ENCODE results near the gene MON2. TPM values are rescaled to one million over a fixed set of nuclear protein-coding genes. Genes with fewer than 3 reads are reported as not detected.

Gene MON2
- total RNA-seq, 5 donors from 2014 or later (not counting 1 experiment from before 2014, with no cell fraction given) = 61.2 to 73.2 (median 66.5) TPM

GRCh38 chr12:62637679-62638078 is 171.1 kb downstream of the MON2 start:
- H3K27me3 ChIP-seq (replicated peaks in 1 of 2; ENCODE audit: control insufficient read depth in 2 of 2, extremely low read depth in 1 of 2, insufficient read depth in 2 of 2, low read length in 1 of 2) = peaks cover 0 to 23% of the 10 kb centered on the region in 2 experiments
- 100% methylated on average over 1 of the region's 5 CpGs for WGBS (ENCODE audit: insufficient coverage)
- no peak for ATAC-seq (replicated peaks in 1 of 4)
- no peak overlapping the region for H3K4me3 Mint-ChIP-seq
- no peaks in the 10 kb centered on the region for H3K9me3 Mint-ChIP-seq
- ChIA-PET CTCF (interaction anchor here in 1 of 2 donors (0.6 to 0.7 kb wide), 2 partner anchors 35 to 201 kb away, joined by 3 read pairs; no protein-coding TSS in a partner anchor), POLR2A (interaction anchor here in 1 of 2 donors (0.6 kb wide), 1 partner anchor 75 kb away, joined by 5 read pairs; no protein-coding TSS in a partner anchor)
- no peak overlapping the region for H3K4me3 ChIP-seq (ENCODE audit: control insufficient read depth in 1 of 2, extremely low read depth in 1 of 2, low read length in 1 of 2)
- H3K27ac ChIP-seq (ENCODE audit: low read length) = no peak overlapping the region
- H3K9me3 ChIP-seq = no peaks in the 10 kb centered on the region
- H3K36me3 Mint-ChIP-seq = no peaks in the 10 kb centered on the region
- DNase-seq = no peak
- H3K27ac Mint-ChIP-seq = no peak overlapping the region
- H3K4me1 ChIP-seq (ENCODE audit: control insufficient read depth in 1 of 2, extremely low read depth in 1 of 2, insufficient read depth in 2 of 2, low read length in 2 of 2) = peaks cover 0 to 13% of the 10 kb centered on the region in 2 experiments
- no peaks in the 10 kb centered on the region for H3K36me3 ChIP-seq (ENCODE audit: control insufficient read depth in 2 of 2, extremely low read depth in 1 of 2, insufficient read depth in 1 of 2, low read length in 1 of 2)
- H3K27me3 Mint-ChIP-seq = peaks cover 19 to 35% of the 10 kb centered on the region in 2 donors
- peaks cover 12 to 18% (median 17%) of the 10 kb centered on the region in 3 donors for H3K4me1 Mint-ChIP-seq

- Mint-ChIP-seq H3K4me3 (peak overlapping the region; percentile 3 to 32 (median 26)), H3K9me3 (no peaks in the 10 kb centered on the region), H3K36me3 (no peaks in the 10 kb centered on the region), H3K27ac (peak overlapping the region; percentile 55 to 88), H3K27me3 (peaks cover 0 to 8% of the 10 kb centered on the region in 2 donors), H3K4me1 (peaks cover 12 to 13% (median 12%) of the 10 kb centered on the region in 3 donors)
- H3K4me3 ChIP-seq (ENCODE audit: control insufficient read depth in 1 of 2, extremely low read depth in 1 of 2, low read length in 1 of 2) = no peak overlapping the region
- H3K27me3 ChIP-seq (replicated peaks in 1 of 2; ENCODE audit: control insufficient read depth in 2 of 2, extremely low read depth in 1 of 2, insufficient read depth in 2 of 2, low read length in 1 of 2) = peaks cover 0 to 11% of the 10 kb centered on the region in 2 experiments
- peaks cover 0 to 12% of the 10 kb centered on the region in 2 experiments for H3K4me1 ChIP-seq (ENCODE audit: control insufficient read depth in 1 of 2, extremely low read depth in 1 of 2, insufficient read depth in 2 of 2, low read length in 2 of 2)
- ChIA-PET CTCF (interaction anchor here (0.5 to 1.2 kb wide), 4 partner anchors 33 to 1505 kb away, joined by 3 read pairs; no protein-coding TSS in a partner anchor), POLR2A (interaction anchor here in 1 of 2 donors (0.7 to 1.4 kb wide), 2 partner anchors 33 to 38 kb away, joined by 4 to 6 read pairs; no protein-coding TSS in a partner anchor)
- WGBS (ENCODE audit: insufficient coverage) = 17% methylated on average over 1 of the region's 4 CpGs
- ATAC-seq (replicated peaks in 1 of 4) (peak; percentile 83 to 95 (median 87)), DNase-seq (peak in 3 of 35 experiments; percentile 5 to 47 (median 6))
- H3K27ac ChIP-seq (ENCODE audit: low read length) = no peak overlapping the region
- no peaks in the 10 kb centered on the region for H3K36me3 ChIP-seq (ENCODE audit: control insufficient read depth in 2 of 2, extremely low read depth in 1 of 2, insufficient read depth in 1 of 2, low read length in 1 of 2)
- H3K9me3 ChIP-seq = no peaks in the 10 kb centered on the region
Measured at GRCh38 chr12:62640910-62641448, 174.4 kb downstream of the MON2 start.

GRCh38 chr12:62642486-62642885 is 175.9 kb downstream of the MON2 start:
- Mint-ChIP-seq H3K4me3 (no peak overlapping the region), H3K27me3 (no peaks in the 10 kb centered on the region), H3K27ac (no peak overlapping the region), H3K36me3 (no peaks in the 10 kb centered on the region), H3K4me1 (peaks cover 12 to 13% (median 12%) of the 10 kb centered on the region in 3 donors), H3K9me3 (no peaks in the 10 kb centered on the region)
- no peaks in the 10 kb centered on the region for H3K36me3 ChIP-seq (ENCODE audit: control insufficient read depth in 2 of 2, extremely low read depth in 1 of 2, insufficient read depth in 1 of 2, low read length in 1 of 2)
- no peaks in the 10 kb centered on the region for H3K9me3 ChIP-seq
- peaks cover 0 to 12% of the 10 kb centered on the region in 2 experiments for H3K4me1 ChIP-seq (ENCODE audit: control insufficient read depth in 1 of 2, extremely low read depth in 1 of 2, insufficient read depth in 2 of 2, low read length in 2 of 2)
- H3K4me3 ChIP-seq (ENCODE audit: control insufficient read depth in 1 of 2, extremely low read depth in 1 of 2, low read length in 1 of 2) = no peak overlapping the region
- ChIA-PET POLR2A (interaction anchor here in 1 of 2 donors (1.0 kb wide), 1 partner anchor 38 kb away, joined by 3 read pairs; no protein-coding TSS in a partner anchor), CTCF (interaction anchor here in 1 of 2 donors (0.7 kb wide), 1 partner anchor 160 kb away, joined by 4 read pairs; no protein-coding TSS in a partner anchor)
- no peak for ATAC-seq (replicated peaks in 1 of 4)
- no peak overlapping the region for H3K27ac ChIP-seq (ENCODE audit: low read length)
- H3K27me3 ChIP-seq (replicated peaks in 1 of 2; ENCODE audit: control insufficient read depth in 2 of 2, extremely low read depth in 1 of 2, insufficient read depth in 2 of 2, low read length in 1 of 2) = no peaks in the 10 kb centered on the region
- WGBS (ENCODE audit: insufficient coverage) = 40% methylated on average over 1 of the region's 2 CpGs
- no peak for DNase-seq

GRCh38 chr12:62643486-62643885 is 176.9 kb downstream of the MON2 start:
- no peaks in the 10 kb centered on the region for H3K36me3 Mint-ChIP-seq
- no peaks in the 10 kb centered on the region for H3K36me3 ChIP-seq (ENCODE audit: control insufficient read depth in 2 of 2, extremely low read depth in 1 of 2, insufficient read depth in 1 of 2, low read length in 1 of 2)
- peaks cover 12 to 13% (median 12%) of the 10 kb centered on the region in 3 donors for H3K4me1 Mint-ChIP-seq
- H3K4me3 ChIP-seq (ENCODE audit: control insufficient read depth in 1 of 2, extremely low read depth in 1 of 2, low read length in 1 of 2) = no peak overlapping the region
- no peak overlapping the region for H3K27ac Mint-ChIP-seq
- WGBS (ENCODE audit: insufficient coverage) = no CpG with 5 or more reads among the region's 2 CpGs
- ATAC-seq (replicated peaks in 1 of 4) (no peak), DNase-seq (no peak)
- H3K9me3 Mint-ChIP-seq = no peaks in the 10 kb centered on the region
- CTCF ChIA-PET = interaction anchor here in 1 of 2 donors (0.7 kb wide), 1 partner anchor 9 kb away, joined by 5 read pairs; no protein-coding TSS in a partner anchor
- no peaks in the 10 kb centered on the region for H3K9me3 ChIP-seq
- POLR2A ChIA-PET = interaction anchor here in 1 of 2 donors (1.0 kb wide), 1 partner anchor 39 kb away, joined by 3 read pairs; no protein-coding TSS in a partner anchor
- no peak overlapping the region for H3K27ac ChIP-seq (ENCODE audit: low read length)
- H3K27me3 ChIP-seq (replicated peaks in 1 of 2; ENCODE audit: control insufficient read depth in 2 of 2, extremely low read depth in 1 of 2, insufficient read depth in 2 of 2, low read length in 1 of 2) = no peaks in the 10 kb centered on the region
- H3K4me1 ChIP-seq (ENCODE audit: control insufficient read depth in 1 of 2, extremely low read depth in 1 of 2, insufficient read depth in 2 of 2, low read length in 2 of 2) = peaks cover 0 to 12% of the 10 kb centered on the region in 2 experiments
- H3K27me3 Mint-ChIP-seq = no peaks in the 10 kb centered on the region
- H3K4me3 Mint-ChIP-seq = no peak overlapping the region

GRCh38 chr12:62646566-62646965 is 179.9 kb downstream of the MON2 start:
- H3K36me3 Mint-ChIP-seq = no peaks in the 10 kb centered on the region

GRCh38 chr12:62647586-62647985 is 181.0 kb downstream of the MON2 start:
- no peaks in the 10 kb centered on the region for H3K36me3 ChIP-seq (ENCODE audit: control insufficient read depth in 2 of 2, extremely low read depth in 1 of 2, insufficient read depth in 1 of 2, low read length in 1 of 2)
- POLR2A ChIA-PET = interaction anchor here in 1 of 2 donors (0.6 kb wide), 1 partner anchor 478 kb away, joined by 3 read pairs; no protein-coding TSS in a partner anchor
- no CpG with 5 or more reads among the region's 3 CpGs for WGBS (ENCODE audit: insufficient coverage)
- Mint-ChIP-seq H3K4me3 (no peak overlapping the region), H3K9me3 (no peaks in the 10 kb centered on the region), H3K36me3 (no peaks in the 10 kb centered on the region), H3K4me1 (no peaks in the 10 kb centered on the region), H3K27ac (no peak overlapping the region), H3K27me3 (no peaks in the 10 kb centered on the region)
- DNase-seq (no peak), ATAC-seq (replicated peaks in 1 of 4) (no peak)
- H3K4me1 ChIP-seq (ENCODE audit: control insufficient read depth in 1 of 2, extremely low read depth in 1 of 2, insufficient read depth in 2 of 2, low read length in 2 of 2) = no peaks in the 10 kb centered on the region
- H3K27me3 ChIP-seq (replicated peaks in 1 of 2; ENCODE audit: control insufficient read depth in 2 of 2, extremely low read depth in 1 of 2, insufficient read depth in 2 of 2, low read length in 1 of 2) = no peaks in the 10 kb centered on the region
- CTCF ChIA-PET = no interaction called here
- no peak overlapping the region for H3K27ac ChIP-seq (ENCODE audit: low read length)
- no peaks in the 10 kb centered on the region for H3K9me3 ChIP-seq
- no peak overlapping the region for H3K4me3 ChIP-seq (ENCODE audit: control insufficient read depth in 1 of 2, extremely low read depth in 1 of 2, low read length in 1 of 2)

More at GRCh38 chr12:62646566-62646965, 179.9 kb downstream of the MON2 start:
- Histone ChIP-seq H3K27me3 (replicated peaks in 1 of 2; ENCODE audit: control insufficient read depth in 2 of 2, extremely low read depth in 1 of 2, insufficient read depth in 2 of 2, low read length in 1 of 2) (no peaks in the 10 kb centered on the region), H3K27ac (ENCODE audit: low read length) (no peak overlapping the region), H3K4me3 (ENCODE audit: control insufficient read depth in 1 of 2, extremely low read depth in 1 of 2, low read length in 1 of 2) (no peak overlapping the region), H3K36me3 (ENCODE audit: control insufficient read depth in 2 of 2, extremely low read depth in 1 of 2, insufficient read depth in 1 of 2, low read length in 1 of 2) (no peaks in the 10 kb centered on the region), H3K9me3 (no peaks in the 10 kb centered on the region), H3K4me1 (ENCODE audit: control insufficient read depth in 1 of 2, extremely low read depth in 1 of 2, insufficient read depth in 2 of 2, low read length in 2 of 2) (peaks cover 0 to 2% of the 10 kb centered on the region in 2 experiments)
- ChIA-PET POLR2A (no interaction called here), CTCF (no interaction called here)
- no peaks in the 10 kb centered on the region for H3K9me3 Mint-ChIP-seq
- no peak for DNase-seq
- H3K4me1 Mint-ChIP-seq = peaks cover 2 to 4% (median 3%) of the 10 kb centered on the region in 3 donors
- H3K27ac Mint-ChIP-seq = no peak overlapping the region
- no peak for ATAC-seq (replicated peaks in 1 of 4)
- no peaks in the 10 kb centered on the region for H3K27me3 Mint-ChIP-seq
- H3K4me3 Mint-ChIP-seq = no peak overlapping the region
- 96% methylated on average over 4 of the region's 8 CpGs for WGBS (ENCODE audit: insufficient coverage)
